HT1080 (cell line): ENCODE results near the gene FABP6. TPM values are rescaled to one million over a fixed set of nuclear protein-coding genes. Genes with fewer than 3 reads are reported as not detected.

Experiments used
- DNase-seq: peaks from one replicate; pipeline ENCODE4 v3.0.0-alpha.2; 2015; ENCODE audit warnings: low read depth
- total RNA-seq: library from RNA; depleted of rRNA; stranded (reverse); fragments of >200 nt; shearing (Covaris generic); gene quantifications from 2 replicates; pipeline ENCODE4 v1.2.3, GENCODE V29; 2014

Gene FABP6
- total RNA-seq, 1 experiment from 2014 or later, result 1.1 TPM

DNA sequence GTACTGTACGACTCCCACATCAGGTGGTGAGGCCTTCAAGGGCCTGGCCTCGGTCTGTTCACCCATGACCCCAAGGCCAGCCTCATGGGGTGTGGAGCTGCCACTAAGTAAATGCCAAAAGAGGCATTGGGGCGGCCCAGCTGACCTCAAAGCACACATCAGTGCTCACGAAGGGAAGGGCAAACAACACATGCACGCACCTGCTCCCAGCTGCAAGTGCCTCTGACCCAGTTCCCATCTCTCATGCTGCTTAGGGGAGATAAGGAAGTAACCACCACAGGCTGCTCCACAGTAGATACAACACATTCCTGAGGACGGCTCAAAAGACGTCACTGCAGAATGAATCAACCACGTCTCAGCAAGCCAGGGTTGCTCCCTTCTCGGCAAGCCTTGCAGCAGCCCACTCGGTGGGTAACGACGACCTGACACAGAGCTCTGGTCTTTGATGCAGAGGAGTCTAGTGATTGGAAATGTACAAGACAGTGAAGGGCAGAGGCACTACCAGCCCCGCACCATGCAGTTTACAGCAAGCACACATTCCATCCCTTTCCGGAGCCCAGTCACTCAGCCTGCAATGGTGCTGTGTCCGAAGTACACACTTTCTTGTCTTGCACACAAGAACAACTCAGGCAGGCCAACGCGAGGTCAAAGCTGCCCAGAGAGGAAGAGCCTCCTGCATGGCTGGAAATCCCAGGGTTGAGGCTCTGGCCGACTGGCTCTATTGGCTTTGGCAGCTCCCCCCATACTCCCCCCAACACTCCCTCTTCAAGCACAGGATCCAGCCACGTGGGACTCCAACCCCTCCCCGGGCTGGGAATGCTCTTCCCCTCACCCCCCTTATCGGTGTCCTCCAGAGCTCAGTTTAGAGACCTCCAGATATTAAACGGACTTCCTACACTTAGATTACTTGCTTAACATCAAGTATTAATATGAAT, 31.8 kb downstream of the FABP6 start:
- DNase-seq, result peak; percentile 53

GRCh38 chr5:160262151-160263074, 33.1 kb downstream of the FABP6 start:
- no peak for DNase-seq

- no peak for DNase-seq
Measured at GRCh38 chr5:160263326-160263855, 34.1 kb downstream of the FABP6 start.

DNA sequence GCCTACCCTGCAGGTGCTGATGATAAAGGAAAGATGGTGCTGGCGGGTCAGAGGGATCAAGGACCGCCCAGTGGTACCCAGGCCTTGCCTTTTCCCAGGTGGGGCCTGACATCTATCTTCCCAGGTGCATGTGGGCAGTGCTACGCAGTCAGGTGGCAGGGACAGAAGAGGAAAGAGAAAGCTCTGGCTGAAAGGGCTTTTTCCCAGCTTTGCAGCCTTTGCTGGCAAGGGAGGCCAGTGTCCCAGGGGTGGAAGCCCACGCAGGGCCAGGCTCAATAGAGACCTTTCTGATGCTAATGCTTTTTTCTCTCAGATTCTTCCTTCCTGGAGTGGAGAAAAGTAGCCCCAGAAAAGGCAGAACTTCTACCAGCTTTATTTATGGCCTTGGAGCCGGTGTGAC, 36.7 kb downstream of the FABP6 start:
- no peak for DNase-seq

- DNase-seq, result no peak
Measured at GRCh38 chr5:160266752-160267345, 37.5 kb downstream of the FABP6 start.

- no peak for DNase-seq
Measured at GRCh38 chr5:160268121-160268520, 38.8 kb downstream of the FABP6 start.

GRCh38 chr5:160269017-160269416, 39.7 kb downstream of the FABP6 start:
- DNase-seq, result no peak

- no peak for DNase-seq
Measured at GRCh38 chr5:160270704-160271103, 41.4 kb downstream of the FABP6 start.

DNA sequence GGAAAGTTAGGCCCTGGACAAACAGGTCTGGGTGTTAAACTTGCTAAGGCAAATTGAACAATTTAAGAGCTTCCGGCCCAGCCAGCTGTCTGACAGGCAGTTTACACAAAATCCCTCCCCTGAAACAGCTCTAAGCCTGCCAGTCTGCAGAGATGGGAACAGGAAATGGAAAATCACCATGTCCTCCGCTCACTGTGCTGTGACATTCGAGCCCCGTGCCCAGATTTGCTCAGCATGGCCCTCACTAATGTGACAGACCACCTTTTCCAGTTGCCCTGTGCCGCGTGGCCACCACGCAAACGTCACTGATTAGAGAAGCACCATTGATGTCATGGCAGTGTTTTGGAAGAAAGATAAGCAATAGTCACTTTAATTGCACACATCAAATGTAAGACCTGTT, 42.1 kb downstream of the FABP6 start:
- no peak for DNase-seq

DNA sequence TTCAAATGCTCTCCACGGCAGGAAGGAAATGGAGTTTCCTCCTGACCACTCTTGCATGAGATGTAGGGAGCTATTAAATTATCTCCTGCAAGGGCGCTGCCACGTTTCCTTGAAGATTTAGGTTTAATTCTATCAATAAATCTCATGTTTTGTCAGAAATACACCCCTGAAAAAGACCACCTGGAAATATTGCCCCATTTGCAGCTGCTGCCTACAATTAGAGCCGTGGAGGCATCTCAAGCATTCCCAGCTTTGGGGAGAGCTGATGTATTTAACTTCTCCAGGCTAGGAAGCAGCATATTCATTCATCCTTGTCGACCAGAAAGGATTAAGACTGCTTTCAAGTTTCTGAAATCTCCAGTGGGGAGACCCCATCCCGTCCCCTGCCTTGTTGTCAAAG, 42.5 kb downstream of the FABP6 start:
- DNase-seq, result no peak

GRCh38 chr5:160272264-160272663, 43.0 kb downstream of the FABP6 start:
- no peak for DNase-seq

DNA sequence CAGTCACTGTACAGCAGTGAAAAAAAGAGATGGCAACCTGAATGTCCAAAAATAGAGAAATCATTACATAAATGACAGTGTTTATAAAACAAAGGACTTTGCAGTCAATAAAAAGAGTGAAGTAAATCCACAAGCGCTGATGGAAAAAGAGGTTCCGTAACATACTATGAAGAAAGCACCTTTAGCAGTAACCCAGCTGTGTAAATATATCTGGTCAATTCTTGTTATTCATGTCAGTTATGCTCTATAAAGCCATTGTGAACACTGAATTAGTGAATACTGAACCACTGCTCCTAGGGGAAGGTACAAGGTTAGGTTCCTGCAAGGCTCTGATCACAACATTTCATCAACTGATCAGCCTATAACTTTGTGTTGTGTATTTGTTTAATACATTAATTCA, 43.6 kb downstream of the FABP6 start:
- no peak for DNase-seq

GRCh38 chr5:160274483-160274931, 45.2 kb downstream of the FABP6 start:
- DNase-seq, result no peak

DNA sequence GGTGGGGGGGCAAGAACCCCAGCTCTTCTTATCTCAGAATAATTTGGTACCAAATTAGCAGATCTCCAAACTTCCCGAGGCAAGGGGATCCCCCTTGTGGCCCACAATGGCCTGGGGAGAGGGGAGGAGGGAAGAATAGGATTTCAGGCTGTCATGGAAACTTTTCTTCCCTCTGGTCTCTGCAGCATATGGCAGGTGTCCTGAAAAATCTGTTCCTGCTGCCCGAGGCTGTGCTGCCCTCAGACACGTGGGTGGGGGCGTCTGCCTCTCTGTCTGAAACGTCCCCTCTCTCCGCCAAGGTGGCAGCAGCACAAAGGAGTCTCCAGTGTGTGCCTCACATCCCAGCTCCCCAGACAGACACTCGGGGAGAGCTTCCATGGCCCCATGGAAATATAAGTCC, 49.0 kb downstream of the FABP6 start:
- DNase-seq, result no peak

GRCh38 chr5:160280384-160281095, 51.2 kb downstream of the FABP6 start:
- DNase-seq, result no peak

GRCh38 chr5:160281275-160281674, 52.0 kb downstream of the FABP6 start:
- DNase-seq, result no peak

GRCh38 chr5:160284291-160284873, 55.1 kb downstream of the FABP6 start:
- DNase-seq, result no peak

GRCh38 chr5:160285316-160285715, 56.0 kb downstream of the FABP6 start:
- no peak for DNase-seq

- no peak for DNase-seq
Measured at GRCh38 chr5:160286947-160287346, 57.6 kb downstream of the FABP6 start.

- DNase-seq, result no peak
Measured at GRCh38 chr5:160287378-160288051, 58.2 kb downstream of the FABP6 start.
